Endothelial cell of umbilical vein (primary cell): Measurements from ENCODE around the gene DAB2IP. TPM values are rescaled to one million over a fixed set of nuclear protein-coding genes. Genes with fewer than 3 reads are reported as not detected.

Source experiments
- BruUV-seq: library from RNA; stranded (reverse); fragments of 400-500 nt; replicated peaks from 2 replicates; lab custom pipeline; 2021; lab: Mats Ljungman, UMichigan
- CTCF ChIA-PET: fragments of 300-600, 350-600 bp; sonication (Branson Sonifier 250); formaldehyde crosslinking; loops from one replicate; lab custom pipeline; 2021; ENCODE audit warnings: antibody characterized with exemption, inconsistent platforms; lab: Charles Lee
- POLR2A ChIA-PET: fragments of 300-600, 350-600 bp; sonication (Branson Sonifier 250); formaldehyde crosslinking; loops from one replicate; lab custom pipeline; 2021; ENCODE audit warnings: antibody characterized with exemption, inconsistent platforms; lab: Charles Lee
- DNase-seq: peaks from one replicate; pipeline ENCODE4 v3.0.0-alpha.2; 2011; ENCODE audit warnings: low read depth, low spot score
- FAIRE-seq: peaks from 2 replicates; lab custom pipeline; 2011; peaks lifted over from hg19 to GRCh38; lab: Jason Lieb, UNC
- H2AFZ ChIP-seq: 2 replicates; pipeline ENCODE4 v1.6.0; 2012; ENCODE audit warnings: low read depth, low read length, control low read depth, inconsistent platforms
- H3K27ac ChIP-seq: 2 replicates; pipeline ENCODE4 v1.5.1; 2011; ENCODE audit warnings: low read depth, mild to moderate bottlenecking, control low read depth, low read length, moderate library complexity; ENCODE audit not compliant: insufficient read depth
- H3K27me3 ChIP-seq, 2 experiments: 2 replicates each; pipeline versions ENCODE4 v1.6.0 to v1.6.1; 2011; ENCODE audit warnings: low read length in 2 of 2, mixed read lengths in 1 of 2; ENCODE audit not compliant: control insufficient read depth in 2 of 2, insufficient read depth in 2 of 2
- H3K36me3 ChIP-seq, 2 experiments: 2 replicates in 1 of 2; 3 replicates in 1 of 2; pipeline ENCODE4 v1.5.1; 2011; ENCODE audit warnings: low read length in 2 of 2, mild to moderate bottlenecking in 1 of 2, moderate library complexity in 1 of 2; ENCODE audit not compliant: control insufficient read depth in 2 of 2, insufficient read depth in 2 of 2; ENCODE audit errors: extremely low read depth in 1 of 2
- H3K4me1 ChIP-seq: 3 replicates; pipeline ENCODE4 v1.5.1; 2011; ENCODE audit warnings: mild to moderate bottlenecking, low read length; ENCODE audit not compliant: control insufficient read depth, insufficient read depth; ENCODE audit errors: extremely low read depth
- H3K4me2 ChIP-seq: 2 replicates; pipeline ENCODE4 v1.6.1; 2011; ENCODE audit warnings: low read length, control low read depth, mixed read lengths; ENCODE audit not compliant: insufficient read depth
- H3K4me3 ChIP-seq, 3 experiments: fragments of 200-600 bp in 1 of 3; sonication (generic), shearing (Covaris generic) in 1 of 3; replicated peaks in 1 of 3; 2 replicates each; pipeline ENCODE4 v1.5.1; 2011 to 2016; ENCODE audit warnings: control low read depth in 3 of 3, low read length in 3 of 3, mild to moderate bottlenecking in 2 of 3, inconsistent platforms in 1 of 3, low read depth in 1 of 3, moderate library complexity in 1 of 3; ENCODE audit not compliant: insufficient read depth in 1 of 3
- H3K79me2 ChIP-seq: 2 replicates; pipeline ENCODE4 v1.6.0; 2012; ENCODE audit warnings: low read length, inconsistent platforms; ENCODE audit not compliant: control insufficient read depth, insufficient read depth
- H3K9ac ChIP-seq: replicated peaks from 2 replicates; pipeline ENCODE3; 2011; ENCODE audit warnings: low read length, control low read depth; ENCODE audit not compliant: insufficient read depth; ENCODE audit errors: extremely low read depth
- H3K9me1 ChIP-seq: replicated peaks from 3 replicates; pipeline ENCODE4 v1.6.0; 2011; ENCODE audit warnings: mild to moderate bottlenecking, low read length; ENCODE audit not compliant: control insufficient read depth, insufficient read depth; ENCODE audit errors: extremely low read depth
- H3K9me3 ChIP-seq: replicated peaks from 2 replicates; pipeline ENCODE4 v1.5.1; 2012; ENCODE audit warnings: low read length, inconsistent platforms; ENCODE audit not compliant: control insufficient read depth, insufficient read depth
- H4K20me1 ChIP-seq: replicated peaks from 2 replicates; pipeline ENCODE3; 2011; ENCODE audit warnings: mild to moderate bottlenecking, low read length; ENCODE audit not compliant: control insufficient read depth, insufficient read depth; ENCODE audit errors: extremely low read depth
- CTCF ChIP-seq, 2 donors: IDR thresholded peaks; 1 replicate in 1 of 2; 2 replicates in 1 of 2; pipeline ENCODE4 v1.5.1; 2011; ENCODE audit warnings: low read length in 2 of 2, mild to moderate bottlenecking in 2 of 2, moderate library complexity in 2 of 2, control low read depth in 1 of 2, inconsistent platforms in 1 of 2, low read depth in 1 of 2; ENCODE audit not compliant: insufficient read depth in 1 of 2; ENCODE audit errors: extremely low read depth in 1 of 2
- EZH2 ChIP-seq: IDR thresholded peaks from 2 replicates; pipeline ENCODE4 v1.6.1; 2012; ENCODE audit warnings: borderline replicate concordance, low read depth, mild to moderate bottlenecking, moderate library complexity, low read length, inconsistent platforms; ENCODE audit not compliant: severe bottlenecking
- FOS ChIP-seq: IDR thresholded peaks from 2 replicates; pipeline ENCODE4 v1.6.1; 2011; ENCODE audit warnings: mild to moderate bottlenecking, low read length, moderate library complexity, borderline replicate concordance; ENCODE audit not compliant: insufficient read depth
- GATA2 ChIP-seq: IDR thresholded peaks from 2 replicates; pipeline ENCODE4 v1.7.0; 2011; ENCODE audit warnings: low read depth, mild to moderate bottlenecking, moderate library complexity, mixed read lengths, low read length; ENCODE audit not compliant: insufficient read length, insufficient read depth
- JUN ChIP-seq: IDR thresholded peaks from 2 replicates; pipeline ENCODE4 v1.6.1; 2011; ENCODE audit warnings: borderline replicate concordance, low read depth; ENCODE audit not compliant: insufficient read length, insufficient read depth
- MYC ChIP-seq: IDR thresholded peaks from one replicate; pipeline ENCODE4 v1.6.1; 2011; ENCODE audit warnings: mild to moderate bottlenecking, low read depth, low read length
- POLR2A ChIP-seq: IDR thresholded peaks from 2 replicates; pipeline ENCODE4 v1.6.1; 2012; ENCODE audit warnings: low read depth, mild to moderate bottlenecking, control low read depth, low read length
- POLR2AphosphoS5 ChIP-seq: IDR thresholded peaks from 2 replicates; pipeline ENCODE4 v1.6.1; 2012; ENCODE audit warnings: low read depth, mild to moderate bottlenecking, control low read depth, low read length, moderate library complexity; ENCODE audit not compliant: insufficient read depth
- dilution Hi-C: fragments of 300-500 bp; cut with MboI; formaldehyde crosslinking; loops from one replicate; pipeline ENCODE4 v1.15.0; 2019; ENCODE audit warnings: low sequenced_read_pairs; ENCODE audit not compliant: extremely low pct_ligation_motif_present
- intact Hi-C: fragments of 100-400 bp; cut with micrococcal nuclease; formaldehyde crosslinking; loops from one replicate; pipeline ENCODE4 v1.10.0; 2022
- polyA plus RNA-seq, 4 experiments: library from polyadenylated mRNA; depleted of rRNA in 3 of 4; stranded (reverse) in 3 of 4; unstranded in 1 of 4; fragments of >200 nt; gene quantifications; 2 replicates each; pipeline versions ENCODE4 v1.2.1 to v1.2.3, GENCODE V29; 2011 to 2012; ENCODE audit warnings: missing spikeins in 1 of 4
- total RNA-seq: library from RNA; stranded (reverse); gene quantifications from 2 replicates; pipeline ENCODE4 v1.2.3, GENCODE V29; 2021
- TF ChIP-seq, protein P1 (sequence below): IDR thresholded peaks from 2 replicates; pipeline ENCODE4 v1.6.1; 2011; ENCODE audit not compliant: insufficient read depth, insufficient read length

DAB2IP gene
- total and polyA plus RNA-seq, 2 donors (not counting 3 experiments of a cell fraction or from before 2014, with no cell fraction given) = 29.2 to 53.6 TPM

DNA sequence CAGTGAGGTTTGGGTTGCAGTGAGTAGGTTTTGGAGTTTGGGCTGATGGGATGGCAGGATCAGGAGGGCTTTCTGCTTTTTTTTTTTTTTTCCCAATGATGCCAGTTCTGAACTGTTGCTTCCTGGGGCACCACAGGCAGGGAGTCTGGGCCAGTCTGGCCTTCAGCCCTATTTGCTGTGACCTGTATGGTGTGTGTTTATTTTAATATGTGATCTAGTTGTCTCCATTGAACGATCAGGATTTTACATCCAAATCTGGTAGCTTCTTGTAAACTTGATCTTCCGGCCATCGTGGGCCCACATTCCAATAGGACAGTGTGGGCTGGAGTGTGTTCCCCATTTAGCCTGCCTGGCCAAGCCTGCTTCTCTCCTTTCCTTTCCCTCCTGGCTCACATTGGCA is 25.8 kb upstream of the DAB2IP start:
- Histone ChIP-seq H4K20me1 (no peaks in the 10 kb centered on the region), H2AFZ (no peak overlapping the region), H3K9ac (no peak overlapping the region), H3K79me2 (no peaks in the 10 kb centered on the region), H3K4me3 (no peak overlapping the region), H3K9me1 (no peaks in the 10 kb centered on the region), H3K27me3 (no peaks in the 10 kb centered on the region), H3K36me3 (no peaks in the 10 kb centered on the region), H3K4me2 (no peak overlapping the region), H3K9me3 (no peaks in the 10 kb centered on the region), H3K4me1 (no peaks in the 10 kb centered on the region), H3K27ac (no peak overlapping the region)
- POLR2A ChIA-PET = no interaction called here
- TF ChIP-seq GATA2 (no peak), JUN (no peak), EZH2 (no peak), POLR2A (no peak), FOS (no peak), POLR2AphosphoS5 (no peak)
- TF ChIP-seq, protein P1, sequence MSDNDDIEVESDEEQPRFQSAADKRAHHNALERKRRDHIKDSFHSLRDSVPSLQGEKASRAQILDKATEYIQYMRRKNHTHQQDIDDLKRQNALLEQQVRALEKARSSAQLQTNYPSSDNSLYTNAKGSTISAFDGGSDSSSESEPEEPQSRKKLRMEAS = no peak
- BruUV-seq = no TSS peak
- intact Hi-C loops (no loop called here), dilution Hi-C loops (no loop called here)
- no peak for DNase-seq
- CTCF ChIA-PET = interaction anchor here (1.0 to 1.4 kb wide), 2 partner anchors 11 to 64 kb away, joined by 3 to 4 read pairs; no protein-coding TSS in a partner anchor
- no peak for FAIRE-seq

DNA sequence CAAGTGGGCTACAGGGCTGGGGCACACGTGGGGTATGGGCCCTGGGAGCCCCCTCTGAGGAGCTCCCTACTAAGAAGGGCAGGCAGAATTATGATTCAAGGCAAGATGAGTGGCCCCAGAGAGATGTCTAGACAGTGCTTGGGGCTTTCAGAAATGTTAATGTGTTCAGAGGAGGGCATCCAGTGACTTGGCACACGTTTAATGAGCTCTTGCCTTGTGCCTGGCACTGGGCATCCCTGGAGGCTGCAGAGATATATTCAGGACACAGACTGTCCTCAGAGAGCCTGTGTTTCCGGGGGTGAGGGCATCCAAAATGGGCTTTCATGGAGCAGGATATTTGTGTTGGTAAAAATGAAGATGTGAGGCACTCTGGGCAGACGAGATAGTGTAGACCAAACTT is 25.4 kb upstream of the DAB2IP start:
- H3K36me3 ChIP-seq = no peaks in the 10 kb centered on the region
- no TSS peak for BruUV-seq
- H3K9me3 ChIP-seq = no peaks in the 10 kb centered on the region
- H2AFZ ChIP-seq = no peak overlapping the region
- dilution Hi-C loops = no loop called here
- ChIA-PET CTCF (interaction anchor here (1.0 to 1.4 kb wide), 2 partner anchors 11 to 64 kb away, joined by 3 to 4 read pairs; no protein-coding TSS in a partner anchor), POLR2A (no interaction called here)
- H3K9me1 ChIP-seq = no peaks in the 10 kb centered on the region
- no peak for FAIRE-seq
- H3K27ac ChIP-seq = no peak overlapping the region
- intact Hi-C loops = no loop called here
- no peak overlapping the region for H3K4me2 ChIP-seq
- no peaks in the 10 kb centered on the region for H3K79me2 ChIP-seq
- H4K20me1 ChIP-seq = no peaks in the 10 kb centered on the region
- H3K27me3 ChIP-seq = no peaks in the 10 kb centered on the region
- no peak overlapping the region for H3K9ac ChIP-seq
- H3K4me3 ChIP-seq = no peak overlapping the region
- no peak for DNase-seq
- no peaks in the 10 kb centered on the region for H3K4me1 ChIP-seq
- TF ChIP-seq FOS = no peak
- no peak for TF ChIP-seq EZH2
- TF ChIP-seq JUN = no peak
- no peak for TF ChIP-seq CTCF (IDR thresholded peaks at IDR 0.05; ENCODE audit: extremely low read depth in 1 of 2, insufficient read depth in 1 of 2, low read depth in 1 of 2, low read length in 2 of 2)
- TF ChIP-seq, protein P1 = no peak
- no peak for TF ChIP-seq MYC
- no peak for TF ChIP-seq POLR2A
- no peak for TF ChIP-seq GATA2
- TF ChIP-seq POLR2AphosphoS5 = no peak
